ENCODE measurements around the gene TEKTIP1. TPM values are rescaled to one million over a fixed set of nuclear protein-coding genes. Genes with fewer than 3 reads are reported as not detected.

TEKTIP1 gene
- total and polyA plus RNA-seq, 7 donors: 1.4 to 1.5 TPM; not detected in 5

DNA sequence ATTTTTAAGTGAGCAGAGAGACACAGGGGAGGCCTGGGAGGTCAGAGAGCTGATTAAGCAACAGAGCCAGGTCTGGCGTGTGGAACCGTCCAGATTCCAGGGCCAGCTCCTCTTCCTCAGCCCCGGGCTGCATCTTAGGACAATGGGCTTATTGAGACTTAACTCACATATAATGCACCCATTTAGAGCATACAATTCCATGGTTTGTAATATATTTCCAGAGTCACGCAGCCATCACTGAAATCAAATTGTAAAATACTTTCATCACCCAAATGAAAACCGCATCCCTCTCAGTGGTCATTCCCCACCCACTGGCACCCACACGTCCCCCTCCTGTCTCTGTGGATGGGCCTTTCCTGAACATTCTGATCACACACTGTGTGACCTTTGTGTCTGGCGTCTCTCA is 31.6 kb downstream of the TEKTIP1 start:
- Histone ChIP-seq H3K27ac (peak overlapping the region in 2 of 4 donors; percentile 29 to 31), H3K9me3 (no peaks in the 10 kb centered on the region), H3K4me1 (peaks cover 0 to 28% (median 22%) of the 10 kb centered on the region in 4 donors), H3K4me3 (no peak overlapping the region), H3K27me3 (no peaks in the 10 kb centered on the region), H3K36me3 (no peaks in the 10 kb centered on the region)
- no peak for DNase-seq
- intact Hi-C loops (cut with DNase I): no loop called here
- no peak for TF ChIP-seq POLR2AphosphoS5 (IDR thresholded peaks at IDR 0.05)
- no peak for TF ChIP-seq EP300 (IDR thresholded peaks at IDR 0.05)
- TF ChIP-seq CTCF (IDR thresholded peaks at IDR 0.05): no peak
- no peak for TF ChIP-seq POLR2A (IDR thresholded peaks at IDR 0.05)
- WGBS, 2 donors: 29 to 81% methylated on average over 7 of the region's 7 CpGs

- peak overlapping the region; percentile 37 to 98 (median 82) for H3K4me3 ChIP-seq
- peak overlapping the region; percentile 59 to 91 (median 90) for H3K27ac ChIP-seq
- TF ChIP-seq CTCF (IDR thresholded peaks at IDR 0.05): no peak
- peak in 1 of 4 donors; percentile 30 for TF ChIP-seq POLR2AphosphoS5 (IDR thresholded peaks at IDR 0.05)
- no peak for TF ChIP-seq POLR2A (IDR thresholded peaks at IDR 0.05)
- 1 to 3% methylated on average over 48 of the region's 48 CpGs for WGBS, 2 donors
- H3K36me3 ChIP-seq: no peaks in the 10 kb centered on the region
- intact Hi-C loops (cut with DNase I): loop anchor here (1.0 to 2.0 kb wide), 2 partner anchors 14 to 65 kb away; partner anchors contain the start of gene FZR1
- no peaks in the 10 kb centered on the region for H3K9me3 ChIP-seq
- H3K4me1 ChIP-seq: peaks cover 0 to 44% (median 37%) of the 10 kb centered on the region in 4 donors
- peak; percentile 100 for DNase-seq
- H3K27me3 ChIP-seq: no peaks in the 10 kb centered on the region
Observed at GRCh38 chr19:3572132-3572854, 33.3 kb downstream of the TEKTIP1 start.

DNA sequence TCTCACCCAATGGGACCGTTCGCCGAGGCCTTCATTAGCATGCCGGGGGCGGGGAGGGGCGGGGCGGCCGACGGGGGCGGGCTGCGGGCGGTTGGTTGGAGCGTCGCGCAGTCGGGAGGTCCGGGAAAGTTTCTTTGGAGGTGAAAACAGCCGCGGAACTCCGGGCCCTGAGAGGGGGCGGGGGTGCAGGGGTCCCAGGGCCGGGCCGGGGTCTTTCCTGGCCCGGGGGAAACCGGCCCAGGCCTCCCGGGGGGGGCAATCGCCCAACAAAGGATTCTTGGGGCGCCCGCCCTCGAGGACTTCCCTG is 33.8 kb downstream of the TEKTIP1 start, which contains the start of gene HMG20B:
Gene HMG20B (plus strand): TSS at position 90 of the 307 bp plus-strand sequence. CDS start 366 bp downstream, outside the sequence.
- Histone ChIP-seq H3K9me3 (no peaks in the 10 kb centered on the region), H3K27me3 (no peaks in the 10 kb centered on the region), H3K36me3 (no peaks in the 10 kb centered on the region), H3K27ac (peak within 1 kb of the TSS; percentile 76 to 91 (median 90)), H3K4me3 (peak within 1 kb of the TSS; percentile 68 to 98 (median 94)), H3K4me1 (peaks cover 0 to 44% (median 37%) of the 10 kb centered on the region in 4 donors)
- TF ChIP-seq POLR2A (IDR thresholded peaks at IDR 0.05): peak in 1 of 2 donors; percentile 14
- TF ChIP-seq POLR2AphosphoS5 (IDR thresholded peaks at IDR 0.05): peak in 3 of 4 donors; percentile 17 to 71 (median 62)
- TF ChIP-seq EP300 (IDR thresholded peaks at IDR 0.05): no peak
- TF ChIP-seq CTCF (IDR thresholded peaks at IDR 0.05): no peak
- intact Hi-C loops (cut with DNase I): loop anchor here (1.0 to 2.0 kb wide), 2 partner anchors 15 to 66 kb away; partner anchors contain the start of gene FZR1
- 1% methylated on average over 30 of the region's 30 CpGs for WGBS, 2 donors
- no peak for DNase-seq

GRCh38 chr19:3573162-3573857 is 34.3 kb downstream of the TEKTIP1 start:
- Histone ChIP-seq H3K4me1 (peaks cover 0 to 44% (median 37%) of the 10 kb centered on the region in 4 donors), H3K4me3 (peak overlapping the region; percentile 68 to 98 (median 94)), H3K9me3 (no peaks in the 10 kb centered on the region), H3K27me3 (no peaks in the 10 kb centered on the region), H3K27ac (peak overlapping the region; percentile 76 to 91 (median 90)), H3K36me3 (no peaks in the 10 kb centered on the region)
- intact Hi-C loops (cut with DNase I): loop anchor here (2.0 kb wide), 1 partner anchor 67 kb away; the partner anchor contains the start of gene FZR1
- peak; percentile 74 for DNase-seq
- 1 to 2% methylated on average over 60 of the region's 60 CpGs for WGBS, 2 donors
- TF ChIP-seq POLR2AphosphoS5 (IDR thresholded peaks at IDR 0.05): no peak
- no peak for TF ChIP-seq POLR2A (IDR thresholded peaks at IDR 0.05)
- TF ChIP-seq CTCF (IDR thresholded peaks at IDR 0.05): no peak
- no peak for TF ChIP-seq EP300 (IDR thresholded peaks at IDR 0.05)
